A673 (cell line): ENCODE results near the gene SVOPL. TPM values are rescaled to one million over a fixed set of nuclear protein-coding genes. Genes with fewer than 3 reads are reported as not detected.
A peak's percentile ranks its signal among the peaks of the same experiment; 100 is the strongest.

Experiments
- BruUV-seq: library from RNA; stranded (reverse); fragments of 400-500 nt; replicated peaks from 2 replicates; lab custom pipeline; 2021; lab: Mats Ljungman, UMichigan
- CTCF ChIA-PET: fragments of 300-600 bp; sonication (Branson Sonifier 250); formaldehyde crosslinking; loops from one replicate; lab custom pipeline; 2022; ENCODE audit warnings: antibody characterized with exemption; lab: Charles Lee
- POLR2A ChIA-PET: fragments of 300-600 bp; sonication (Branson Sonifier 250); formaldehyde crosslinking; loops from one replicate; lab custom pipeline; 2022; ENCODE audit warnings: antibody characterized with exemption; ENCODE audit not compliant: low non-redundant PET; lab: Charles Lee
- DNase-seq: peaks from one replicate; pipeline ENCODE4 v3.0.0-alpha.2; 2015; ENCODE audit warnings: low spot score
- H3K27ac ChIP-seq: fragments of 200-600 bp; sonication (generic); 2 replicates; pipeline ENCODE4 v1.5.1; 2016; ENCODE audit warnings: mixed run types, low read depth, mild to moderate bottlenecking, mixed read lengths, antibody characterized with exemption, low read length; ENCODE audit not compliant: poor library complexity, severe bottlenecking
- H3K27me3 ChIP-seq: fragments of 200-600 bp; sonication (generic); replicated peaks from 2 replicates; pipeline ENCODE4 v1.6.1; 2017; ENCODE audit warnings: mixed run types, low read depth, mild to moderate bottlenecking, mixed read lengths, antibody characterized with exemption, low read length; ENCODE audit not compliant: insufficient read depth, poor library complexity
- H3K36me3 ChIP-seq: fragments of 200-600 bp; sonication (generic); 2 replicates; pipeline ENCODE4 v1.6.1; 2016; ENCODE audit warnings: mixed run types, mild to moderate bottlenecking, mixed read lengths, antibody characterized with exemption, low read length; ENCODE audit not compliant: insufficient read depth, poor library complexity, severe bottlenecking
- H3K4me1 ChIP-seq: fragments of 200-600 bp; sonication (generic); 2 replicates; pipeline ENCODE4 v1.6.1; 2017; ENCODE audit warnings: mixed run types, mild to moderate bottlenecking, mixed read lengths, antibody characterized with exemption, low read length; ENCODE audit not compliant: insufficient read depth, poor library complexity, severe bottlenecking
- H3K4me3 ChIP-seq: fragments of 200-600 bp; sonication (generic); 2 replicates; pipeline ENCODE4 v1.5.1; 2016; ENCODE audit warnings: low read depth, mixed run types, mild to moderate bottlenecking, mixed read lengths, low read length; ENCODE audit not compliant: poor library complexity, severe bottlenecking
- H3K9me3 ChIP-seq: fragments of 200-600 bp; sonication (generic); 2 replicates; pipeline ENCODE4 v1.6.1; 2016; ENCODE audit warnings: mixed run types, low read depth, mild to moderate bottlenecking, mixed read lengths, antibody characterized with exemption, low read length; ENCODE audit not compliant: poor library complexity, severe bottlenecking
- EZH2 ChIP-seq: fragments of 200-600 bp; sonication (generic); IDR thresholded peaks from 2 replicates; pipeline ENCODE4 v1.6.1; 2017; ENCODE audit warnings: borderline replicate concordance, low read depth, mild to moderate bottlenecking, mixed read lengths, antibody characterized with exemption, low read length; ENCODE audit not compliant: poor library complexity, severe bottlenecking
- intact Hi-C: fragments of 100-400 bp; cut with micrococcal nuclease; formaldehyde crosslinking; loops from one replicate; pipeline ENCODE4 v1.10.0; 2022; ENCODE audit not compliant: unreplicated experiment
- total RNA-seq: library from RNA; stranded (reverse); gene quantifications from 2 replicates; pipeline ENCODE4 v1.2.3, GENCODE V29; 2021
- TF ChIP-seq, protein P1 (sequence below): fragments of 300-800, 200-600 bp; sonication (generic); conservative IDR thresholded peaks from 2 replicates; pipeline ENCODE4 v1.5.1; 2017; ENCODE audit warnings: low read depth, mild to moderate bottlenecking, antibody characterized with exemption, low read length, moderate library complexity, mixed read lengths

The SVOPL gene
- total RNA-seq, 1 experiment from 2014 or later, result not detected

- intact Hi-C loops, result no loop called here
- no TSS peak for BruUV-seq
Observed at GRCh38 chr7:138649506-138649905, 51.7 kb downstream of the SVOPL start.

GRCh38 chr7:138645284-138645683, 55.9 kb downstream of the SVOPL start:
- BruUV-seq, result no TSS peak
- no peak for DNase-seq
- CTCF ChIA-PET, result no interaction called here

More at GRCh38 chr7:138649506-138649905, 51.7 kb downstream of the SVOPL start:
- no peak overlapping the region for H3K27ac ChIP-seq
- H3K4me3 ChIP-seq, result no peak overlapping the region
- no peak for DNase-seq
- no peaks in the 10 kb centered on the region for H3K36me3 ChIP-seq
- CTCF ChIA-PET, result no interaction called here
- POLR2A ChIA-PET, result no interaction called here
- TF ChIP-seq, protein P1, sequence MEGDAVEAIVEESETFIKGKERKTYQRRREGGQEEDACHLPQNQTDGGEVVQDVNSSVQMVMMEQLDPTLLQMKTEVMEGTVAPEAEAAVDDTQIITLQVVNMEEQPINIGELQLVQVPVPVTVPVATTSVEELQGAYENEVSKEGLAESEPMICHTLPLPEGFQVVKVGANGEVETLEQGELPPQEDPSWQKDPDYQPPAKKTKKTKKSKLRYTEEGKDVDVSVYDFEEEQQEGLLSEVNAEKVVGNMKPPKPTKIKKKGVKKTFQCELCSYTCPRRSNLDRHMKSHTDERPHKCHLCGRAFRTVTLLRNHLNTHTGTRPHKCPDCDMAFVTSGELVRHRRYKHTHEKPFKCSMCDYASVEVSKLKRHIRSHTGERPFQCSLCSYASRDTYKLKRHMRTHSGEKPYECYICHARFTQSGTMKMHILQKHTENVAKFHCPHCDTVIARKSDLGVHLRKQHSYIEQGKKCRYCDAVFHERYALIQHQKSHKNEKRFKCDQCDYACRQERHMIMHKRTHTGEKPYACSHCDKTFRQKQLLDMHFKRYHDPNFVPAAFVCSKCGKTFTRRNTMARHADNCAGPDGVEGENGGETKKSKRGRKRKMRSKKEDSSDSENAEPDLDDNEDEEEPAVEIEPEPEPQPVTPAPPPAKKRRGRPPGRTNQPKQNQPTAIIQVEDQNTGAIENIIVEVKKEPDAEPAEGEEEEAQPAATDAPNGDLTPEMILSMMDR, result no peak
- TF ChIP-seq EZH2, result no peak
- H3K9me3 ChIP-seq, result no peaks in the 10 kb centered on the region
- H3K27me3 ChIP-seq, result no peaks in the 10 kb centered on the region
- no peaks in the 10 kb centered on the region for H3K4me1 ChIP-seq

GRCh38 chr7:138632826-138633602, 68.1 kb downstream of the SVOPL start:
- H3K27ac ChIP-seq, result no peak overlapping the region
- no peaks in the 10 kb centered on the region for H3K9me3 ChIP-seq
- BruUV-seq, result no TSS peak
- no peak for DNase-seq
- ChIA-PET CTCF (no interaction called here), POLR2A (no interaction called here)
- H3K36me3 ChIP-seq, result no peaks in the 10 kb centered on the region
- no peak overlapping the region for H3K4me3 ChIP-seq
- TF ChIP-seq, protein P1, result no peak
- no peak for TF ChIP-seq EZH2
- H3K4me1 ChIP-seq, result no peaks in the 10 kb centered on the region
- H3K27me3 ChIP-seq, result peaks cover 5% of the 10 kb centered on the region
- intact Hi-C loops, result no loop called here

More at GRCh38 chr7:138645284-138645683, 55.9 kb downstream of the SVOPL start:
- H3K4me1 ChIP-seq, result no peaks in the 10 kb centered on the region
- H3K27ac ChIP-seq, result no peak overlapping the region
- H3K36me3 ChIP-seq, result no peaks in the 10 kb centered on the region
- POLR2A ChIA-PET, result no interaction called here
- TF ChIP-seq EZH2, result no peak
- TF ChIP-seq, protein P1, result 0 out of 2 replicates have a peak, but pooled peaks have one; percentile 9
- intact Hi-C loops, result no loop called here
- no peaks in the 10 kb centered on the region for H3K9me3 ChIP-seq
- no peaks in the 10 kb centered on the region for H3K27me3 ChIP-seq
- H3K4me3 ChIP-seq, result no peak overlapping the region
